HG02981 (cell line): ENCODE data around the gene AP1S2.
A peak's percentile ranks its signal among the peaks of the same experiment; 100 is the strongest.

ENCODE experiments used
- ATAC-seq: cut with Tn5 transposase; IDR thresholded peaks from one replicate; pipeline ENCODE4 v1.9.1; 2021; ENCODE audit warnings: mild to moderate bottlenecking, moderate library complexity; ENCODE audit not compliant: unreplicated experiment

The AP1S2 gene

GRCh38 chrX:15812192-15812938 lies 42.2 kb downstream of the AP1S2 start:
- ATAC-seq: no peak

- no peak for ATAC-seq
Measured at GRCh38 chrX:15808254-15808653, 46.4 kb downstream of the AP1S2 start.

- ATAC-seq: no peak
Measured at GRCh38 chrX:15804563-15804962, 50.0 kb downstream of the AP1S2 start.

- no peak for ATAC-seq
Measured at GRCh38 chrX:15797707-15798106, 56.9 kb downstream of the AP1S2 start.

GRCh38 chrX:15790769-15791290 lies 63.8 kb downstream of the AP1S2 start:
- ATAC-seq: peak; percentile 14

- ATAC-seq: peak; percentile 81
Measured at GRCh38 chrX:15789979-15790768, 64.4 kb downstream of the AP1S2 start, which contains the start of gene ZRSR2. Gene ZRSR2, plus strand, starts transcription at chrX:15790484. Its CDS starts 12 bp downstream, at chrX:15790496.

- no peak for ATAC-seq
Measured at GRCh38 chrX:15786915-15787314, 67.7 kb downstream of the AP1S2 start.

GRCh38 chrX:15785176-15785750 lies 69.3 kb downstream of the AP1S2 start:
- ATAC-seq: no peak

GRCh38 chrX:15781961-15782699 lies 72.5 kb downstream of the AP1S2 start:
- peak; percentile 77 for ATAC-seq
